CD4-positive, alpha-beta T cell (primary cell): Measurements from ENCODE around the gene TMSB15B. TPM values are rescaled to one million over a fixed set of nuclear protein-coding genes. Genes with fewer than 3 reads are reported as not detected.
"Not testable (repeated sequence)": the region's sequence is repeated elsewhere in the genome, so short reads cannot be mapped to it uniquely, and the experiment has no call there.

Experiments used
- ATAC-seq: fragments of 200-7000 bp; cut with Tn5 transposase; one replicate; pipeline ENCODE4 v1.10.0; 2022; ENCODE audit warnings: mild to moderate bottlenecking; ENCODE audit not compliant: poor library complexity
- CTCF ChIA-PET: fragments of 350-600 bp; sonication (Branson Sonifier 250); formaldehyde crosslinking; loops from one replicate; lab custom pipeline; 2021; ENCODE audit warnings: antibody characterized with exemption, inconsistent platforms; lab: Charles Lee
- POLR2A ChIA-PET: fragments of 350-600 bp; sonication (Branson Sonifier 250); formaldehyde crosslinking; loops from one replicate; lab custom pipeline; 2021; ENCODE audit warnings: antibody characterized with exemption, inconsistent platforms; lab: Charles Lee
- DNase-seq, 14 experiments: peaks; one replicate each; pipeline ENCODE4 v3.0.0-alpha.2; 2013 to 2020; ENCODE audit warnings: mixed read lengths in 2 of 14
- H3K27ac ChIP-seq, 2 donors: one replicate each; pipeline versions ENCODE4 v1.5.1 to v1.7.0; 2013; ENCODE audit warnings: low read length in 2 of 2, low read depth in 1 of 2, mild to moderate bottlenecking in 1 of 2
- H3K27me3 ChIP-seq, 2 experiments: 1 replicate in 1 of 2; 2 replicates in 1 of 2; pipeline versions ENCODE4 v1.6.1 to v1.7.0; 2013; ENCODE audit warnings: low read length in 2 of 2, control low read depth in 1 of 2, mild to moderate bottlenecking in 1 of 2, moderate library complexity in 1 of 2; ENCODE audit not compliant: insufficient read depth in 2 of 2, control insufficient read depth in 1 of 2
- H3K36me3 ChIP-seq: one replicate; pipeline ENCODE4 v1.6.1; 2013; ENCODE audit warnings: low read length, control low read depth; ENCODE audit not compliant: insufficient read depth
- H3K4me1 ChIP-seq: one replicate; pipeline ENCODE4 v1.6.1; 2013; ENCODE audit warnings: low read length, control low read depth; ENCODE audit not compliant: insufficient read depth
- H3K4me3 ChIP-seq: one replicate; pipeline ENCODE4 v1.5.1; 2013; ENCODE audit warnings: mild to moderate bottlenecking, low read length, moderate library complexity
- H3K9me3 ChIP-seq, 2 experiments: 1 replicate in 1 of 2; 2 replicates in 1 of 2; pipeline versions ENCODE4 v1.6.1 to v1.7.0; 2013; ENCODE audit warnings: low read length in 2 of 2, mild to moderate bottlenecking in 2 of 2, control low read depth in 1 of 2, moderate library complexity in 1 of 2; ENCODE audit not compliant: control insufficient read depth in 1 of 2, insufficient read depth in 1 of 2
- H3K27ac Mint-ChIP-seq: one replicate; pipeline ENCODE4 v1.8.0; 2020; ENCODE audit warnings: mixed read lengths
- H3K27me3 Mint-ChIP-seq: one replicate; pipeline ENCODE4 v1.8.0; 2021; ENCODE audit warnings: mixed read lengths
- H3K36me3 Mint-ChIP-seq: one replicate; pipeline ENCODE4 v1.8.0; 2021; ENCODE audit warnings: low read depth, mixed read lengths
- H3K4me1 Mint-ChIP-seq: one replicate; pipeline ENCODE4 v1.8.0; 2021; ENCODE audit warnings: low read depth, mixed read lengths
- H3K4me3 Mint-ChIP-seq: one replicate; pipeline ENCODE4 v1.8.0; 2020; ENCODE audit warnings: mild to moderate bottlenecking, mixed read lengths
- H3K9me3 Mint-ChIP-seq: one replicate; pipeline ENCODE4 v1.8.0; 2020; ENCODE audit warnings: mixed read lengths
- intact Hi-C, 2 experiments: fragments of 100-400 bp; cut with DNase I in 1 of 2; cut with micrococcal nuclease in 1 of 2; formaldehyde crosslinking; loops; one replicate each; pipeline versions ENCODE4 v1.15.1 to v1.9.0; 2023 to 2025; cut with DNase I, micrococcal nuclease
- total RNA-seq, 174 experiments: library from RNA in 2 of 174; stranded (reverse) in 2 of 174; gene quantifications; one replicate each; pipeline ENCODE4 v1.2.3 and lab custom pipeline; 2021 to 2026
- TF ChIP-seq, protein P1 (sequence below): fragments of 200-600 bp; IDR thresholded peaks from one replicate; pipeline ENCODE4 v1.8.0; 2022; ENCODE audit warnings: antibody characterized with exemption, mild to moderate bottlenecking

Gene TMSB15B
- total RNA-seq, 2 experiments from 2014 or later = 8.0 to 9.0 TPM

DNA sequence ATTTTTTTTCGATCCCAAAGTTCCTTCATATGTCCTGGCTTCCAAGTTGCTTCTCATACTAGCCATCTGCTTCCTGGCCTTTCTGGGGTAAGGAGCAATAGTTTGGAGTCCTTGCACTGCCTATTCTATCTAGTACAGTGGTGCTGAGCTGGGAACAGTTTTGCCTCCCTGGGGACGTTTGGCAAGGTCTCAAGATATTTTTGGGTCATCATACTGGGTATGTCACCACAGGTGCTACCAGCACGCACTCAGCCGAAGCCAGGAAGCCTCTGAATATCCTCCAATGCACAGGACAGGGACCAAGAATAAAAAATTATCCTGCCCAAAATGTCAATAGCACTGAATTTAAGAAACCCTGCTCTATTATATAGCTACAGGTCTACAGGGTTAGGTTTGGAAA lies 35.4 kb upstream of the TMSB15B start:
- no peak for DNase-seq
- H3K4me1 Mint-ChIP-seq = no peaks in the 10 kb centered on the region
- intact Hi-C loops = no loop called here
- TF ChIP-seq, protein P1, sequence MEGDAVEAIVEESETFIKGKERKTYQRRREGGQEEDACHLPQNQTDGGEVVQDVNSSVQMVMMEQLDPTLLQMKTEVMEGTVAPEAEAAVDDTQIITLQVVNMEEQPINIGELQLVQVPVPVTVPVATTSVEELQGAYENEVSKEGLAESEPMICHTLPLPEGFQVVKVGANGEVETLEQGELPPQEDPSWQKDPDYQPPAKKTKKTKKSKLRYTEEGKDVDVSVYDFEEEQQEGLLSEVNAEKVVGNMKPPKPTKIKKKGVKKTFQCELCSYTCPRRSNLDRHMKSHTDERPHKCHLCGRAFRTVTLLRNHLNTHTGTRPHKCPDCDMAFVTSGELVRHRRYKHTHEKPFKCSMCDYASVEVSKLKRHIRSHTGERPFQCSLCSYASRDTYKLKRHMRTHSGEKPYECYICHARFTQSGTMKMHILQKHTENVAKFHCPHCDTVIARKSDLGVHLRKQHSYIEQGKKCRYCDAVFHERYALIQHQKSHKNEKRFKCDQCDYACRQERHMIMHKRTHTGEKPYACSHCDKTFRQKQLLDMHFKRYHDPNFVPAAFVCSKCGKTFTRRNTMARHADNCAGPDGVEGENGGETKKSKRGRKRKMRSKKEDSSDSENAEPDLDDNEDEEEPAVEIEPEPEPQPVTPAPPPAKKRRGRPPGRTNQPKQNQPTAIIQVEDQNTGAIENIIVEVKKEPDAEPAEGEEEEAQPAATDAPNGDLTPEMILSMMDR = no peak
- H3K27me3 Mint-ChIP-seq = no peaks in the 10 kb centered on the region
- H3K27ac Mint-ChIP-seq = no peak overlapping the region
- Histone ChIP-seq H3K9me3 (no peaks in the 10 kb centered on the region), H3K4me3 (no peak overlapping the region), H3K4me1 (peaks cover 1% of the 10 kb centered on the region), H3K27ac (no peak overlapping the region), H3K36me3 (peaks cover 2% of the 10 kb centered on the region), H3K27me3 (no peaks in the 10 kb centered on the region)
- no peak overlapping the region for H3K4me3 Mint-ChIP-seq
- POLR2A ChIA-PET = no interaction called here
- ATAC-seq = no peak
- no peaks in the 10 kb centered on the region for H3K36me3 Mint-ChIP-seq
- H3K9me3 Mint-ChIP-seq = no peaks in the 10 kb centered on the region
- CTCF ChIA-PET = no interaction called here

DNA sequence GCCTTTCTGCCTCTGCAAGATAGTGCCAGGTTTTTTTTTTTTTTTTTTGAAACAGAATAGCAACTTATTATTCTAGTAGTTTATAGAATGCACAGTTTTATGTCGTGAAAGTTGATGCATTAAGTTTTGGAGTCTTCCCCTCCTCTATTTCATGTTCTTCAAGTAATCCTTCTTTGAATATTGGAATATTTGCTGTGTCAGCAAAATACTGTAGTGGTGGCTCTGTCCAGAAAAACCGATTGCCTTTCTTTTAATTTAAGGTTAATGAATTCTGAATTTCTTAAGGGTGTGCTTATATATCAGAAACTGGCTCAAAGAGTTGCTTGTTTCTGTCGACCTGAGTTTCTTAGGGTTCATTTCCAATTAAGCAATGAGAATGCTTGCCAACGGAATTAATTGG lies 34.8 kb upstream of the TMSB15B start:
- intact Hi-C loops = no loop called here
- Histone ChIP-seq H3K27me3 (no peaks in the 10 kb centered on the region), H3K4me1 (peaks cover 2% of the 10 kb centered on the region), H3K4me3 (no peak overlapping the region), H3K27ac (no peak overlapping the region), H3K36me3 (peaks cover 2% of the 10 kb centered on the region), H3K9me3 (no peaks in the 10 kb centered on the region)
- ATAC-seq (no peak), DNase-seq (no peak)
- ChIA-PET POLR2A (no interaction called here), CTCF (no interaction called here)
- Mint-ChIP-seq H3K4me1 (no peaks in the 10 kb centered on the region), H3K27ac (no peak overlapping the region), H3K27me3 (no peaks in the 10 kb centered on the region), H3K4me3 (no peak overlapping the region), H3K36me3 (no peaks in the 10 kb centered on the region), H3K9me3 (no peaks in the 10 kb centered on the region)
- TF ChIP-seq, protein P1 = no peak

DNA sequence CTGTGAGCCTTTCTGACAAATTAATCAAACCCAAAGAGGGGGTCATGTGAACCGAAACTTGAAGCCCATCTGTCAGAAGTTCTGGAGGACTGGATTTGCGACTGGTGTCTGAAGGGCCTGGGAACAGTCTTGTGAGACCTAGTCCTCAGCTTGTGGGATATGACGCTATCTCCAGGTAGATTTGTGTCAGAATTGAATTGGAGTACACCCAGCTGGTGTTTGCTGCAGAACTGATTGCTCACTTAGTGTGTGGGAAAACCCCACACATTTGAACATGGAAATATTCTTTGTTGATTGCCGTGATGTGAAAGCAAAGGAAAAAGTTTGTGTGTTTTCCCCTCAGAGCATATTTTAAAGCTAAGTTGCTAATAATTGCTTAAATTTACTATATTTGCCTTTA lies 30.3 kb upstream of the TMSB15B start:
- H3K27ac ChIP-seq = no peak overlapping the region
- H3K27me3 Mint-ChIP-seq = no peaks in the 10 kb centered on the region
- H3K4me3 Mint-ChIP-seq = no peak overlapping the region
- intact Hi-C loops = loop anchor here in 1 of 2 experiments (5.0 kb wide), 1 partner anchor 85 kb away; no protein-coding TSS in a partner anchor
- H3K9me3 Mint-ChIP-seq = no peaks in the 10 kb centered on the region
- ATAC-seq = no peak
- H3K36me3 ChIP-seq = peaks cover 2% of the 10 kb centered on the region
- peaks cover 2% of the 10 kb centered on the region for H3K4me1 ChIP-seq
- H3K4me1 Mint-ChIP-seq = peaks cover under 1% of the 10 kb centered on the region
- no peaks in the 10 kb centered on the region for H3K27me3 ChIP-seq
- H3K4me3 ChIP-seq = no peak overlapping the region
- TF ChIP-seq, protein P1 = no peak
- no peak for DNase-seq
- H3K9me3 ChIP-seq = no peaks in the 10 kb centered on the region
- POLR2A ChIA-PET = no interaction called here
- CTCF ChIA-PET = interaction anchor here (1.3 to 1.7 kb wide), 2 partner anchors 13 to 87 kb away, joined by 4 read pairs; no protein-coding TSS in a partner anchor
- H3K27ac Mint-ChIP-seq = no peak overlapping the region
- no peaks in the 10 kb centered on the region for H3K36me3 Mint-ChIP-seq

DNA sequence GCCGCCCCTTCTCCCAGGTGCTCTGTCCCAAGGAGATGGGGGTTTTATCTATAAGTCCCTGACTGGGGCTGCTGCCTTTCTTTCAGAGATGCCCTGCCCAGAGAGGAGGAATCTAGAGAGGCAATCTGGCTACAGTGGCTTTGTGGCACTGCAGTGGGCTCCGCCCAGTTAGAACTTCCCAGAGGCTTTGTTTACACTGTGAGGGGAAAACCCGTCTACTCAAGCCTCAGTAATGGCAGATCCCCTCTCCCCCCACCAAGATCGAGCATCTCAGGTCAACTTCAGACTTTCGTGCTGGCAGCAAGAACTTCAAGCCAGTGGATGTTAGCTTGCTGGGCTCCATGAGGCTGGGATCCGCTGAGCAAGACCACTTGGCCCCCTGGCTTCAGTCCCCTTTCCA lies 22.2 kb upstream of the TMSB15B start:
- H3K4me3 Mint-ChIP-seq, H3K4me3 ChIP-seq, H3K4me1 ChIP-seq, DNase-seq, H3K27me3 Mint-ChIP-seq, H3K9me3 Mint-ChIP-seq, H3K27me3 ChIP-seq, H3K36me3 ChIP-seq, H3K27ac Mint-ChIP-seq, POLR2A ChIA-PET, ATAC-seq, H3K9me3 ChIP-seq, H3K27ac ChIP-seq, H3K36me3 Mint-ChIP-seq: not testable (repeated sequence)
- CTCF ChIA-PET = interaction anchor here (1.1 to 3.6 kb wide), 2 partner anchors 22 to 95 kb away, joined by 5 to 11 read pairs; no protein-coding TSS in a partner anchor
- peaks cover 13% of the 10 kb centered on the region for H3K4me1 Mint-ChIP-seq
- intact Hi-C loops = loop anchor here in 1 of 2 experiments (2.0 kb wide), 1 partner anchor 21 kb away; no protein-coding TSS in a partner anchor
